NCI-H2196 treated with DMSO at 0.1 percent for 48 hours (cell line): ENCODE results near the gene KLK1.

Experiments used
- DNase-seq: peaks from one replicate; lab custom pipeline; 2025; ENCODE audit not compliant: unreplicated experiment; lab: John Stamatoyannopoulos, UW

Gene KLK1

GRCh38 chr19:50836543-50837195 lies 13.1 kb upstream of the KLK1 start:
- DNase-seq, result no peak

GRCh38 chr19:50835785-50836542 lies 12.4 kb upstream of the KLK1 start:
- DNase-seq, result peak; percentile 64

GRCh38 chr19:50835103-50835784 lies 11.7 kb upstream of the KLK1 start:
- no peak for DNase-seq

GRCh38 chr19:50833802-50834167 lies 10.2 kb upstream of the KLK1 start:
- DNase-seq, result no peak

GRCh38 chr19:50833117-50833801 lies 9.7 kb upstream of the KLK1 start, which contains the start of gene KLK15:
KLK15 (minus strand) TSS chr19:50833574; CDS start chr19:50831492, 2,082 bp downstream.
- no peak for DNase-seq

- no peak for DNase-seq
Measured at GRCh38 chr19:50832666-50833065, 9.1 kb upstream of the KLK1 start.

GRCh38 chr19:50831026-50831396 lies 7.4 kb upstream of the KLK1 start:
- DNase-seq, result no peak

GRCh38 chr19:50830266-50831025 lies 6.9 kb upstream of the KLK1 start:
- no peak for DNase-seq

GRCh38 chr19:50829801-50830200 lies 6.2 kb upstream of the KLK1 start:
- DNase-seq, result no peak

GRCh38 chr19:50827476-50827875 lies 3.9 kb upstream of the KLK1 start:
- no peak for DNase-seq

- no peak for DNase-seq
Measured at GRCh38 chr19:50826492-50827240, 3.1 kb upstream of the KLK1 start.

- no peak for DNase-seq
Measured at GRCh38 chr19:50822661-50823208, 852 bp downstream of the KLK1 start.

GRCh38 chr19:50821622-50822021 lies 2.0 kb downstream of the KLK1 start:
- no peak for DNase-seq

GRCh38 chr19:50821248-50821612 lies 2.4 kb downstream of the KLK1 start:
- DNase-seq, result no peak

GRCh38 chr19:50820549-50821247 lies 2.9 kb downstream of the KLK1 start:
- DNase-seq, result no peak

GRCh38 chr19:50820086-50820485 lies 3.5 kb downstream of the KLK1 start:
- no peak for DNase-seq

GRCh38 chr19:50819636-50820035 lies 4.0 kb downstream of the KLK1 start:
- no peak for DNase-seq

- DNase-seq, result no peak
Measured at GRCh38 chr19:50818859-50819472, 4.6 kb downstream of the KLK1 start.
